GM06990 (cell line): ENCODE measurements around the gene TOR3A.

Source experiments
- DNase-seq: peaks from one replicate; pipeline ENCODE4 v3.0.0-alpha.2; 2011; ENCODE audit not compliant: insufficient read length; ENCODE audit errors: extremely low read depth
- H3K27me3 ChIP-seq: replicated peaks from 2 replicates; pipeline ENCODE4 v1.6.0; 2011; ENCODE audit warnings: low read length; ENCODE audit not compliant: control insufficient read depth, insufficient read depth
- H3K36me3 ChIP-seq: 2 replicates; pipeline ENCODE4 v1.5.1; 2011; ENCODE audit warnings: low read length; ENCODE audit not compliant: control insufficient read depth, insufficient read depth
- H3K4me3 ChIP-seq: replicated peaks from 2 replicates; pipeline ENCODE4 v1.5.1; 2011; ENCODE audit warnings: low read depth, mild to moderate bottlenecking, control low read depth, low read length
- CTCF ChIP-seq: IDR thresholded peaks from 2 replicates; pipeline ENCODE4 v1.5.1; 2011; ENCODE audit warnings: low read length, control low read depth, mild to moderate bottlenecking, inconsistent platforms; ENCODE audit not compliant: insufficient read depth, poor library complexity, severe bottlenecking

Gene TOR3A

GRCh38 chr1:179143322-179143721 lies 61.5 kb downstream of the TOR3A start:
- no peak for TF ChIP-seq CTCF
- no peak for DNase-seq
- no peak overlapping the region for H3K4me3 ChIP-seq
- H3K36me3 ChIP-seq, result no peaks in the 10 kb centered on the region
- no peaks in the 10 kb centered on the region for H3K27me3 ChIP-seq

- no peaks in the 10 kb centered on the region for H3K36me3 ChIP-seq
- H3K27me3 ChIP-seq, result no peaks in the 10 kb centered on the region
- no peak overlapping the region for H3K4me3 ChIP-seq
- TF ChIP-seq CTCF, result no peak
- no peak for DNase-seq
Measured at GRCh38 chr1:179144626-179145025, 62.8 kb downstream of the TOR3A start.

GRCh38 chr1:179145521-179145920 lies 63.7 kb downstream of the TOR3A start:
- H3K36me3 ChIP-seq, result no peaks in the 10 kb centered on the region
- H3K4me3 ChIP-seq, result no peak overlapping the region
- DNase-seq, result no peak
- no peak for TF ChIP-seq CTCF
- no peaks in the 10 kb centered on the region for H3K27me3 ChIP-seq
